HepG2 (cell line): ENCODE measurements around the gene LIM2. TPM values are rescaled to one million over a fixed set of nuclear protein-coding genes. Genes with fewer than 3 reads are reported as not detected.

Experiments
- DMAP1 ChIP-seq: IDR thresholded peaks from 2 replicates; pipeline ENCODE4 v1.6.1; 2016
- GATAD1 ChIP-seq: IDR thresholded peaks from 2 replicates; pipeline ENCODE4 v1.6.1; 2016; ENCODE audit warnings: missing genetic modification reagents, missing compliant biosample characterization
- HOXD1 ChIP-seq: sonication (generic); formaldehyde crosslinking; IDR thresholded peaks from 2 replicates; pipeline ENCODE4 v1.5.0; 2020; ENCODE audit warnings: missing genetic modification reagents
- ISX ChIP-seq: sonication (generic); formaldehyde crosslinking; conservative IDR thresholded peaks from 2 replicates; pipeline ENCODE4 v1.5.0; 2020; ENCODE audit warnings: missing genetic modification reagents
- MTA1 ChIP-seq: sonication (generic); formaldehyde crosslinking; IDR thresholded peaks from 2 replicates; pipeline ENCODE4 v1.4.0; 2020; ENCODE audit warnings: missing genetic modification reagents, mild to moderate bottlenecking, borderline replicate concordance
- NFKB2 ChIP-seq: sonication (generic); formaldehyde crosslinking; IDR thresholded peaks from 2 replicates; pipeline ENCODE4 v1.4.0; 2020; ENCODE audit warnings: missing genetic modification reagents, borderline replicate concordance
- PHF8 ChIP-seq: sonication (generic); formaldehyde crosslinking; IDR thresholded peaks from 2 replicates; pipeline ENCODE4 v1.5.0; 2020; ENCODE audit warnings: missing genetic modification reagents
- PLSCR1 ChIP-seq: sonication (generic); formaldehyde crosslinking; IDR thresholded peaks from 2 replicates; pipeline ENCODE4 v1.5.0; 2020; ENCODE audit warnings: missing genetic modification reagents, mild to moderate bottlenecking, borderline replicate concordance
- POLR2G ChIP-seq: fragments of 200-400 bp; formaldehyde crosslinking; IDR thresholded peaks from 2 replicates; pipeline ENCODE4 v1.6.1; 2018; ENCODE audit warnings: mild to moderate bottlenecking, low read depth, low read length, moderate library complexity
- RARA ChIP-seq: IDR thresholded peaks from 2 replicates; pipeline ENCODE4 v1.6.1; 2016; ENCODE audit warnings: missing genetic modification reagents, missing compliant biosample characterization
- SKI ChIP-seq: fragments of 450-650 bp; IDR thresholded peaks from one replicate; pipeline ENCODE4 v1.6.1; 2018; ENCODE audit warnings: mild to moderate bottlenecking; ENCODE audit not compliant: partially characterized antibody
- SMAD1 ChIP-seq: sonication (generic); formaldehyde crosslinking; IDR thresholded peaks from 2 replicates; pipeline ENCODE4 v1.4.0; 2020; ENCODE audit warnings: missing genetic modification reagents, low read depth, mild to moderate bottlenecking, borderline replicate concordance
- SRSF1 ChIP-seq: fragments of 200-400 bp; formaldehyde crosslinking; optimal IDR thresholded peaks from 2 replicates; pipeline ENCODE3; 2017; ENCODE audit warnings: mild to moderate bottlenecking, low read depth, low read length, moderate library complexity
- XRCC5 ChIP-seq: fragments of 200-400 bp; formaldehyde crosslinking; optimal IDR thresholded peaks from 2 replicates; pipeline ENCODE3; 2017; ENCODE audit warnings: mild to moderate bottlenecking, low read length
- ZBTB33 ChIP-seq: sonication (generic); formaldehyde crosslinking; IDR thresholded peaks from 2 replicates; pipeline ENCODE4 v1.4.0; 2020; ENCODE audit warnings: missing genetic modification reagents
- ZFX ChIP-seq: sonication (generic); formaldehyde crosslinking; IDR thresholded peaks from 2 replicates; pipeline ENCODE4 v1.4.0; 2020; ENCODE audit warnings: mild to moderate bottlenecking, low read depth, missing genetic modification reagents, moderate library complexity
- polyA plus RNA-seq, 8 experiments: library from polyadenylated mRNA; depleted of rRNA in 3 of 8; stranded (reverse) in 7 of 8; unstranded in 1 of 8; fragments of >200 nt; fragmentation: Illumina TruSeq in 4 of 8; extraction: Trizol in 4 of 8; gene quantifications; 2 replicates each; pipeline versions ENCODE4 v1.2.1 to v1.2.3, GENCODE V29; 2011 to 2016; ENCODE audit warnings: low read depth in 4 of 8, missing spikeins in 1 of 8, mixed read lengths in 1 of 8; ENCODE audit not compliant: insufficient read depth in 1 of 8
- total RNA-seq, 5 experiments: library from RNA; depleted of rRNA; stranded (reverse); fragments of >200 nt; fragmentation: Illumina TruSeq; extraction: Trizol; gene quantifications; 2 replicates each; pipeline ENCODE4 v1.2.3, GENCODE V29; 2016; ENCODE audit warnings: low read depth in 1 of 5
- TF ChIP-seq, protein P1 (sequence below): sonication (generic); formaldehyde crosslinking; IDR thresholded peaks from 2 replicates; pipeline ENCODE4 v1.5.1; 2020; ENCODE audit warnings: mild to moderate bottlenecking, missing genetic modification reagents, moderate library complexity
- TF ChIP-seq, protein P2 (sequence below): IDR thresholded peaks from 2 replicates; pipeline ENCODE4 v1.6.1; 2012; ENCODE audit warnings: inconsistent platforms
- TF ChIP-seq, protein P3 (sequence below): sonication (generic); formaldehyde crosslinking; IDR thresholded peaks from 2 replicates; pipeline ENCODE4 v1.5.0; 2020; ENCODE audit warnings: mild to moderate bottlenecking, missing genetic modification reagents
- TF ChIP-seq, protein P4 (sequence below): sonication (generic); formaldehyde crosslinking; IDR thresholded peaks from 2 replicates; pipeline ENCODE4 v1.4.0; 2020; ENCODE audit warnings: missing genetic modification reagents

LIM2 gene
- total and polyA plus RNA-seq, 2 of the 13 experiments (the other 11 are each of a cell fraction or from before 2014, with no cell fraction given), result 1.3 TPM; not detected in 1

- peak; percentile 18 for TF ChIP-seq XRCC5
- TF ChIP-seq ZFX, result peak; percentile 97
- TF ChIP-seq POLR2G, result peak; percentile 56; the same call in 1 of the 2 replicates
- peak; percentile 50; the same call in 1 of the 2 replicates for TF ChIP-seq DMAP1
- TF ChIP-seq, protein P1, sequence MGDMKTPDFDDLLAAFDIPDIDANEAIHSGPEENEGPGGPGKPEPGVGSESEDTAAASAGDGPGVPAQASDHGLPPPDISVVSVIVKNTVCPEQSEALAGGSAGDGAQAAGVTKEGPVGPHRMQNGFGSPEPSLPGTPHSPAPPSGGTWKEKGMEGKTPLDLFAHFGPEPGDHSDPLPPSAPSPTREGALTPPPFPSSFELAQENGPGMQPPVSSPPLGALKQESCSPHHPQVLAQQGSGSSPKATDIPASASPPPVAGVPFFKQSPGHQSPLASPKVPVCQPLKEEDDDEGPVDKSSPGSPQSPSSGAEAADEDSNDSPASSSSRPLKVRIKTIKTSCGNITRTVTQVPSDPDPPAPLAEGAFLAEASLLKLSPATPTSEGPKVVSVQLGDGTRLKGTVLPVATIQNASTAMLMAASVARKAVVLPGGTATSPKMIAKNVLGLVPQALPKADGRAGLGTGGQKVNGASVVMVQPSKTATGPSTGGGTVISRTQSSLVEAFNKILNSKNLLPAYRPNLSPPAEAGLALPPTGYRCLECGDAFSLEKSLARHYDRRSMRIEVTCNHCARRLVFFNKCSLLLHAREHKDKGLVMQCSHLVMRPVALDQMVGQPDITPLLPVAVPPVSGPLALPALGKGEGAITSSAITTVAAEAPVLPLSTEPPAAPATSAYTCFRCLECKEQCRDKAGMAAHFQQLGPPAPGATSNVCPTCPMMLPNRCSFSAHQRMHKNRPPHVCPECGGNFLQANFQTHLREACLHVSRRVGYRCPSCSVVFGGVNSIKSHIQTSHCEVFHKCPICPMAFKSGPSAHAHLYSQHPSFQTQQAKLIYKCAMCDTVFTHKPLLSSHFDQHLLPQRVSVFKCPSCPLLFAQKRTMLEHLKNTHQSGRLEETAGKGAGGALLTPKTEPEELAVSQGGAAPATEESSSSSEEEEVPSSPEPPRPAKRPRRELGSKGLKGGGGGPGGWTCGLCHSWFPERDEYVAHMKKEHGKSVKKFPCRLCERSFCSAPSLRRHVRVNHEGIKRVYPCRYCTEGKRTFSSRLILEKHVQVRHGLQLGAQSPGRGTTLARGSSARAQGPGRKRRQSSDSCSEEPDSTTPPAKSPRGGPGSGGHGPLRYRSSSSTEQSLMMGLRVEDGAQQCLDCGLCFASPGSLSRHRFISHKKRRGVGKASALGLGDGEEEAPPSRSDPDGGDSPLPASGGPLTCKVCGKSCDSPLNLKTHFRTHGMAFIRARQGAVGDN (CRISPR knock-in tag), result peak; percentile 94
- TF ChIP-seq SRSF1, result peak; percentile 63
- TF ChIP-seq SMAD1 (CRISPR knock-in tag), result 0 out of 2 replicates have a peak, but pooled peaks have one; percentile 47
- no peak for TF ChIP-seq ISX
- TF ChIP-seq, protein P2, sequence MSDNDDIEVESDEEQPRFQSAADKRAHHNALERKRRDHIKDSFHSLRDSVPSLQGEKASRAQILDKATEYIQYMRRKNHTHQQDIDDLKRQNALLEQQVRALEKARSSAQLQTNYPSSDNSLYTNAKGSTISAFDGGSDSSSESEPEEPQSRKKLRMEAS, result peak; percentile 55
- no peak for TF ChIP-seq SKI
- 0 out of 2 replicates have a peak, but pooled peaks have one; percentile 11 for TF ChIP-seq GATAD1 (CRISPR knock-in tag)
- TF ChIP-seq, protein P3, sequence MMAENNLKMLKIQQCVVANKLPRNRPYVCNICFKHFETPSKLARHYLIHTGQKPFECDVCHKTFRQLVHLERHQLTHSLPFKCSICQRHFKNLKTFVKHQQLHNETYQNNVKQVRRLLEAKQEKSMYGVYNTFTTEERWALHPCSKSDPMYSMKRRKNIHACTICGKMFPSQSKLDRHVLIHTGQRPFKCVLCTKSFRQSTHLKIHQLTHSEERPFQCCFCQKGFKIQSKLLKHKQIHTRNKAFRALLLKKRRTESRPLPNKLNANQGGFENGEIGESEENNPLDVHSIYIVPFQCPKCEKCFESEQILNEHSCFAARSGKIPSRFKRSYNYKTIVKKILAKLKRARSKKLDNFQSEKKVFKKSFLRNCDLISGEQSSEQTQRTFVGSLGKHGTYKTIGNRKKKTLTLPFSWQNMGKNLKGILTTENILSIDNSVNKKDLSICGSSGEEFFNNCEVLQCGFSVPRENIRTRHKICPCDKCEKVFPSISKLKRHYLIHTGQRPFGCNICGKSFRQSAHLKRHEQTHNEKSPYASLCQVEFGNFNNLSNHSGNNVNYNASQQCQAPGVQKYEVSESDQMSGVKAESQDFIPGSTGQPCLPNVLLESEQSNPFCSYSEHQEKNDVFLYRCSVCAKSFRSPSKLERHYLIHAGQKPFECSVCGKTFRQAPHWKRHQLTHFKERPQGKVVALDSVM (CRISPR knock-in tag), result peak; percentile 76
- TF ChIP-seq NFKB2 (CRISPR knock-in tag), result peak; percentile 62; the same call in 1 of the 2 replicates
- no peak for TF ChIP-seq HOXD1 (CRISPR knock-in tag)
- TF ChIP-seq PLSCR1 (CRISPR knock-in tag), result no peak
- TF ChIP-seq, protein P4, sequence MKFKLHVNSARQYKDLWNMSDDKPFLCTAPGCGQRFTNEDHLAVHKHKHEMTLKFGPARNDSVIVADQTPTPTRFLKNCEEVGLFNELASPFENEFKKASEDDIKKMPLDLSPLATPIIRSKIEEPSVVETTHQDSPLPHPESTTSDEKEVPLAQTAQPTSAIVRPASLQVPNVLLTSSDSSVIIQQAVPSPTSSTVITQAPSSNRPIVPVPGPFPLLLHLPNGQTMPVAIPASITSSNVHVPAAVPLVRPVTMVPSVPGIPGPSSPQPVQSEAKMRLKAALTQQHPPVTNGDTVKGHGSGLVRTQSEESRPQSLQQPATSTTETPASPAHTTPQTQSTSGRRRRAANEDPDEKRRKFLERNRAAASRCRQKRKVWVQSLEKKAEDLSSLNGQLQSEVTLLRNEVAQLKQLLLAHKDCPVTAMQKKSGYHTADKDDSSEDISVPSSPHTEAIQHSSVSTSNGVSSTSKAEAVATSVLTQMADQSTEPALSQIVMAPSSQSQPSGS, result 0 out of 2 replicates have a peak, but pooled peaks have one; percentile 21
- TF ChIP-seq ZBTB33 (CRISPR knock-in tag), result no peak
- TF ChIP-seq MTA1 (CRISPR knock-in tag), result no peak
- TF ChIP-seq PHF8, result peak; percentile 86
- peak; percentile 69 for TF ChIP-seq RARA (CRISPR knock-in tag)
These were observed 1.4 kb upstream of the LIM2 start (continued) for GRCh38 chr19:51389143-51389542.
